HepG2 (cell line): ENCODE measurements around the gene MAPRE3. TPM values are rescaled to one million over a fixed set of nuclear protein-coding genes. Genes with fewer than 3 reads are reported as not detected.
A peak's percentile ranks its signal among the peaks of the same experiment; 100 is the strongest.

Experiments used
- AKNA ChIP-seq: sonication (generic); formaldehyde crosslinking; IDR thresholded peaks from 2 replicates; pipeline ENCODE4 v1.4.0; 2020; ENCODE audit warnings: missing genetic modification reagents, borderline replicate concordance
- ZNF124 ChIP-seq: sonication (generic); formaldehyde crosslinking; IDR thresholded peaks from 2 replicates; pipeline ENCODE4 v1.4.0; 2020; ENCODE audit warnings: missing genetic modification reagents
- ZNF276 ChIP-seq: sonication (generic); formaldehyde crosslinking; IDR thresholded peaks from 2 replicates; pipeline ENCODE4 v1.4.0; 2020; ENCODE audit warnings: mild to moderate bottlenecking, low read depth, missing genetic modification reagents
- ZNF329 ChIP-seq: sonication (generic); formaldehyde crosslinking; IDR thresholded peaks from 2 replicates; pipeline ENCODE4 v1.9.0; 2021; ENCODE audit warnings: low read depth, mild to moderate bottlenecking, missing genetic modification reagents
- ZNF407 ChIP-seq: sonication (generic); formaldehyde crosslinking; IDR thresholded peaks from one replicate; pipeline ENCODE4 v1.5.1; 2020; ENCODE audit warnings: mild to moderate bottlenecking, missing genetic modification reagents; ENCODE audit errors: not compliant biosample characterization
- ZNF572 ChIP-seq: sonication (generic); formaldehyde crosslinking; IDR thresholded peaks from 2 replicates; pipeline ENCODE4 v1.5.1; 2020; ENCODE audit warnings: mild to moderate bottlenecking, missing genetic modification reagents
- ZNF691 ChIP-seq: sonication (generic); formaldehyde crosslinking; IDR thresholded peaks from 2 replicates; pipeline ENCODE4 v1.4.0; 2020; ENCODE audit warnings: missing genetic modification reagents, low read depth, mild to moderate bottlenecking, borderline replicate concordance
- ZNF710 ChIP-seq: sonication (generic); formaldehyde crosslinking; IDR thresholded peaks from 2 replicates; pipeline ENCODE4 v1.5.0; 2020; ENCODE audit warnings: mild to moderate bottlenecking, missing genetic modification reagents, borderline replicate concordance
- polyA plus RNA-seq, 8 experiments: library from polyadenylated mRNA; depleted of rRNA in 3 of 8; stranded (reverse) in 7 of 8; unstranded in 1 of 8; fragments of >200 nt; fragmentation: Illumina TruSeq in 4 of 8; extraction: Trizol in 4 of 8; gene quantifications; 2 replicates each; pipeline versions ENCODE4 v1.2.1 to v1.2.3, GENCODE V29; 2011 to 2016; ENCODE audit warnings: low read depth in 4 of 8, missing spikeins in 1 of 8, mixed read lengths in 1 of 8; ENCODE audit not compliant: insufficient read depth in 1 of 8
- total RNA-seq, 5 experiments: library from RNA; depleted of rRNA; stranded (reverse); fragments of >200 nt; fragmentation: Illumina TruSeq; extraction: Trizol; gene quantifications; 2 replicates each; pipeline ENCODE4 v1.2.3, GENCODE V29; 2016; ENCODE audit warnings: low read depth in 1 of 5

MAPRE3 gene
- total and polyA plus RNA-seq, 2 of the 13 experiments (the other 11 are each of a cell fraction or from before 2014, with no cell fraction given): 0.31 to 0.91 TPM

- TF ChIP-seq ZNF407 (CRISPR knock-in tag) (peak; percentile 78), ZNF710 (no peak), ZNF691 (CRISPR knock-in tag) (peak; percentile 4; the same call in 1 of the 2 replicates), AKNA (CRISPR knock-in tag) (no peak), ZNF329 (CRISPR knock-in tag) (peak; percentile 17; the same call in 1 of the 2 replicates), ZNF572 (CRISPR knock-in tag) (0 out of 2 replicates have a peak, but pooled peaks have one; percentile 29), ZNF276 (CRISPR knock-in tag) (no peak), ZNF124 (CRISPR knock-in tag) (no peak)
These were observed 79.2 kb downstream of the MAPRE3 start (continued) for GRCh38 chr2:27049422-27050280.
